Stomach (tissue), 4 donors: ENCODE measurements around the gene RANBP6.

Experiments
- CTCF ChIP-seq, 7 experiments: fragments of 450-650 bp in 4 of 7; fragments of 200-600 bp in 3 of 7; sonication (generic) in 3 of 7; IDR thresholded peaks; one replicate each; pipeline ENCODE4 v1.5.1; 2016 to 2019; ENCODE audit warnings: antibody characterized with exemption in 7 of 7, control low read depth in 2 of 7, mild to moderate bottlenecking in 1 of 7
- EP300 ChIP-seq: sonication (generic); formaldehyde crosslinking; IDR thresholded peaks from one replicate; pipeline ENCODE4 v1.6.1; 2017; ENCODE audit warnings: antibody characterized with exemption
- POLR2A ChIP-seq, 4 donors: fragments of 450-650 bp; IDR thresholded peaks; one replicate each; pipeline ENCODE4 v1.6.1; 2016; ENCODE audit warnings: antibody characterized with exemption in 4 of 4, control low read depth in 2 of 4, mild to moderate bottlenecking in 1 of 4, moderate library complexity in 1 of 4
- POLR2AphosphoS5 ChIP-seq, 3 donors: sonication (generic); formaldehyde crosslinking; IDR thresholded peaks; one replicate each; pipeline ENCODE4 v1.6.1; 2016; ENCODE audit warnings: antibody characterized with exemption in 3 of 3

GRCh38 chr9:6047020-6047419 is 31.6 kb upstream of the RANBP6 start:
- TF ChIP-seq CTCF (IDR thresholded peaks at IDR 0.05) (no peak), EP300 (no peak), POLR2AphosphoS5 (IDR thresholded peaks at IDR 0.05) (no peak), POLR2A (IDR thresholded peaks at IDR 0.05) (no peak)
